Right atrium auricular region (tissue), 2 donors: Measurements from ENCODE around the gene FARP1. TPM values are rescaled to one million over a fixed set of nuclear protein-coding genes. Genes with fewer than 3 reads are reported as not detected.

ENCODE experiments used
- DNase-seq: peaks from one replicate; pipeline ENCODE4 v3.0.0-alpha.2; 2019; ENCODE audit warnings: low spot score
- H3K27ac ChIP-seq, 2 donors: fragments of 200-600 bp; sonication (generic); 1 replicate in 1 of 2; 2 replicates in 1 of 2; pipeline ENCODE4 v1.5.1; 2016 to 2019
- H3K27me3 ChIP-seq, 2 donors: fragments of 200-600 bp; sonication (generic); one replicate each; pipeline versions ENCODE4 v1.5.1 to v1.6.0; 2017 to 2019
- H3K36me3 ChIP-seq: fragments of 200-600 bp; sonication (generic); one replicate; pipeline ENCODE4 v1.5.1; 2016
- H3K4me1 ChIP-seq, 2 donors: fragments of 200-600 bp; sonication (generic); one replicate each; pipeline versions ENCODE4 v1.5.1 to v1.6.0; 2017 to 2019
- H3K4me3 ChIP-seq, 2 donors: fragments of 200-600 bp; sonication (generic); 1 replicate in 1 of 2; 2 replicates in 1 of 2; pipeline ENCODE4 v1.5.1; 2017 to 2019; ENCODE audit warnings: mild to moderate bottlenecking in 1 of 2, moderate library complexity in 1 of 2
- H3K9me3 ChIP-seq, 2 donors: fragments of 200-600 bp; sonication (generic); one replicate each; pipeline ENCODE4 v1.5.1; 2019
- CTCF ChIP-seq, 2 donors: fragments of 200-600 bp; sonication (generic); IDR thresholded peaks; one replicate each; pipeline ENCODE4 v1.5.1; 2019; ENCODE audit warnings: antibody characterized with exemption in 2 of 2
- total RNA-seq, 2 donors: library from RNA; depleted of rRNA; stranded (reverse); fragments of >200 nt; gene quantifications; one replicate each; pipeline ENCODE4 v1.1.0, GENCODE V29; 2016

The FARP1 gene
- total RNA-seq, 2 donors from 2014 or later, result 15.5 to 25.7 TPM

GRCh38 chr13:98322091-98322718 lies 179.3 kb downstream of the FARP1 start:
- Histone ChIP-seq H3K4me3 (no peak overlapping the region), H3K27me3 (no peaks in the 10 kb centered on the region), H3K36me3 (no peaks in the 10 kb centered on the region), H3K4me1 (no peaks in the 10 kb centered on the region), H3K9me3 (no peaks in the 10 kb centered on the region), H3K27ac (no peak overlapping the region)
- no peak for DNase-seq
- TF ChIP-seq CTCF (IDR thresholded peaks at IDR 0.05), result no peak

- Histone ChIP-seq H3K4me1 (peaks cover 0 to 9% of the 10 kb centered on the region in 2 donors), H3K9me3 (no peaks in the 10 kb centered on the region)
- DNase-seq, result peak; percentile 65
Measured at GRCh38 chr13:98324105-98324504, 181.2 kb downstream of the FARP1 start.

GRCh38 chr13:98325724-98326123 lies 182.8 kb downstream of the FARP1 start:
- no peak for DNase-seq
- Histone ChIP-seq H3K9me3 (no peaks in the 10 kb centered on the region), H3K27ac (no peak overlapping the region), H3K27me3 (no peaks in the 10 kb centered on the region), H3K4me3 (no peak overlapping the region), H3K4me1 (peaks cover 0 to 9% of the 10 kb centered on the region in 2 donors), H3K36me3 (no peaks in the 10 kb centered on the region)
- no peak for TF ChIP-seq CTCF (IDR thresholded peaks at IDR 0.05)

More at GRCh38 chr13:98324105-98324504, 181.2 kb downstream of the FARP1 start:
- TF ChIP-seq CTCF (IDR thresholded peaks at IDR 0.05), result no peak
- no peak overlapping the region for H3K27ac ChIP-seq
- no peaks in the 10 kb centered on the region for H3K27me3 ChIP-seq
- no peak overlapping the region for H3K4me3 ChIP-seq
- no peaks in the 10 kb centered on the region for H3K36me3 ChIP-seq

GRCh38 chr13:98326291-98326690 lies 183.4 kb downstream of the FARP1 start:
- DNase-seq, result no peak
- H3K36me3 ChIP-seq, result no peaks in the 10 kb centered on the region
- peaks cover 0 to 9% of the 10 kb centered on the region in 2 donors for H3K4me1 ChIP-seq
- H3K4me3 ChIP-seq, result no peak overlapping the region
- H3K9me3 ChIP-seq, result no peaks in the 10 kb centered on the region
- H3K27ac ChIP-seq, result no peak overlapping the region
- H3K27me3 ChIP-seq, result no peaks in the 10 kb centered on the region
- no peak for TF ChIP-seq CTCF (IDR thresholded peaks at IDR 0.05)

GRCh38 chr13:98327371-98328270 lies 184.7 kb downstream of the FARP1 start:
- TF ChIP-seq CTCF (IDR thresholded peaks at IDR 0.05), result no peak
- DNase-seq, result no peak
- no peak overlapping the region for H3K27ac ChIP-seq
- H3K36me3 ChIP-seq, result no peaks in the 10 kb centered on the region
- peaks cover 0 to 9% of the 10 kb centered on the region in 2 donors for H3K4me1 ChIP-seq
- H3K4me3 ChIP-seq, result no peak overlapping the region
- H3K9me3 ChIP-seq, result no peaks in the 10 kb centered on the region
- no peaks in the 10 kb centered on the region for H3K27me3 ChIP-seq
